H9 (cell line): ENCODE measurements around the gene MAST4. TPM values are rescaled to one million over a fixed set of nuclear protein-coding genes. Genes with fewer than 3 reads are reported as not detected.

Source experiments
- DNase-seq: peaks from one replicate; pipeline ENCODE4 v3.0.0-alpha.2; 2017
- H2AFZ ChIP-seq: one replicate; pipeline ENCODE4 v1.6.1; 2013; ENCODE audit warnings: mild to moderate bottlenecking, low read length, control low read depth, moderate library complexity
- H2AK5ac ChIP-seq: 2 replicates; pipeline ENCODE4 v1.6.1; 2013; ENCODE audit warnings: low read length, control low read depth, mixed read lengths; ENCODE audit not compliant: insufficient read length
- H2BK120ac ChIP-seq: one replicate; pipeline ENCODE4 v1.6.1; 2013; ENCODE audit warnings: low read depth, mild to moderate bottlenecking, low read length, control low read depth, inconsistent platforms; ENCODE audit not compliant: poor library complexity, severe bottlenecking
- H2BK12ac ChIP-seq: 2 replicates; pipeline ENCODE4 v1.6.1; 2013; ENCODE audit warnings: low read length, control low read depth, mixed read lengths, low read depth; ENCODE audit not compliant: insufficient read length
- H2BK15ac ChIP-seq: 2 replicates; pipeline ENCODE4 v1.6.1; 2013; ENCODE audit warnings: low read depth, low read length, control low read depth
- H2BK20ac ChIP-seq: one replicate; pipeline ENCODE4 v1.6.1; 2013; ENCODE audit warnings: low read depth, mild to moderate bottlenecking, low read length, control low read depth, inconsistent platforms; ENCODE audit not compliant: poor library complexity, severe bottlenecking
- H2BK5ac ChIP-seq: 2 replicates; pipeline ENCODE4 v1.6.1; 2013; ENCODE audit warnings: low read length, control low read depth, mixed read lengths; ENCODE audit not compliant: insufficient read length
- H3K14ac ChIP-seq: 2 replicates; pipeline ENCODE4 v1.6.1; 2013; ENCODE audit warnings: low read length, control low read depth; ENCODE audit not compliant: insufficient read depth
- H3K18ac ChIP-seq: 2 replicates; pipeline ENCODE4 v1.6.1; 2013; ENCODE audit warnings: low read depth, mild to moderate bottlenecking, mixed read lengths, low read length, control low read depth; ENCODE audit not compliant: insufficient read length
- H3K23ac ChIP-seq: 2 replicates; pipeline ENCODE4 v1.6.1; 2013; ENCODE audit warnings: low read length, control low read depth, mixed read lengths, low read depth; ENCODE audit not compliant: insufficient read length
- H3K23me2 ChIP-seq: 2 replicates; pipeline ENCODE4 v1.6.1; 2013; ENCODE audit warnings: low read depth, mild to moderate bottlenecking, mixed read lengths, low read length, control low read depth; ENCODE audit not compliant: insufficient read length, poor library complexity, severe bottlenecking
- H3K27ac ChIP-seq: 2 replicates; pipeline ENCODE4 v1.5.1; 2013; ENCODE audit warnings: low read length, control low read depth, mixed read lengths, low read depth; ENCODE audit not compliant: insufficient read length
- H3K27me3 ChIP-seq: 2 replicates; pipeline ENCODE4 v1.6.1; 2013; ENCODE audit warnings: low read length, control low read depth, inconsistent platforms; ENCODE audit not compliant: insufficient read depth
- H3K4ac ChIP-seq: 2 replicates; pipeline ENCODE4 v1.6.1; 2013; ENCODE audit warnings: low read depth, mild to moderate bottlenecking, control low read depth, inconsistent platforms, low read length, moderate library complexity
- H3K4me1 ChIP-seq: 2 replicates; pipeline ENCODE4 v1.6.1; 2013; ENCODE audit warnings: low read length, control low read depth, inconsistent platforms; ENCODE audit not compliant: insufficient read depth
- H3K4me2 ChIP-seq: 2 replicates; pipeline ENCODE4 v1.6.1; 2013; ENCODE audit warnings: low read length, control low read depth, mixed read lengths; ENCODE audit not compliant: insufficient read length, insufficient read depth
- H3K56ac ChIP-seq: 2 replicates; pipeline ENCODE4 v1.6.1; 2013; ENCODE audit warnings: low read depth, mild to moderate bottlenecking, mixed read lengths, low read length, control low read depth; ENCODE audit not compliant: insufficient read length
- H3K79me1 ChIP-seq: 2 replicates; pipeline ENCODE4 v1.6.1; 2013; ENCODE audit warnings: low read depth, mild to moderate bottlenecking, moderate library complexity, low read length, control low read depth, inconsistent platforms; ENCODE audit not compliant: insufficient read depth, poor library complexity, severe bottlenecking
- H3K79me2 ChIP-seq: 2 replicates; pipeline ENCODE4 v1.6.1; 2013; ENCODE audit warnings: low read length, control low read depth, inconsistent platforms; ENCODE audit not compliant: insufficient read depth
- H3K9ac ChIP-seq: 2 replicates; pipeline ENCODE4 v1.6.1; 2013; ENCODE audit warnings: low read length, control low read depth, mixed read lengths; ENCODE audit not compliant: insufficient read length; ENCODE audit errors: extremely low read depth
- H3K9me3 ChIP-seq: one replicate; pipeline ENCODE4 v1.6.1; 2013; ENCODE audit warnings: low read depth, low read length, inconsistent platforms; ENCODE audit not compliant: control insufficient read depth
- H3T11ph ChIP-seq: one replicate; pipeline ENCODE4 v1.6.1; 2013; ENCODE audit warnings: mild to moderate bottlenecking, low read length, control low read depth, inconsistent platforms
- H4K20me1 ChIP-seq: one replicate; pipeline ENCODE4 v1.6.1; 2013; ENCODE audit not compliant: control insufficient read depth, insufficient read length, insufficient read depth
- H4K5ac ChIP-seq: 2 replicates; pipeline ENCODE4 v1.6.1; 2013; ENCODE audit warnings: low read depth, mild to moderate bottlenecking, mixed read lengths, low read length, control low read depth; ENCODE audit not compliant: insufficient read length
- H4K8ac ChIP-seq: replicated peaks from 2 replicates; pipeline ENCODE4 v1.6.1; 2013; ENCODE audit warnings: low read length, control low read depth, mixed read lengths, low read depth; ENCODE audit not compliant: insufficient read length
- H4K91ac ChIP-seq: 2 replicates; pipeline ENCODE4 v1.6.1; 2013; ENCODE audit warnings: low read depth, mild to moderate bottlenecking, moderate library complexity, mixed read lengths, low read length, control low read depth; ENCODE audit not compliant: insufficient read length
- H3K27ac Mint-ChIP-seq, 3 experiments: 2 replicates in 2 of 3; 3 replicates in 1 of 3; pipeline ENCODE4 v1.8.0; 2020 to 2021; ENCODE audit warnings: mixed read lengths in 3 of 3, mild to moderate bottlenecking in 1 of 3, moderate library complexity in 1 of 3
- H3K27me3 Mint-ChIP-seq: 2 replicates; pipeline ENCODE4 v1.8.0; 2021; ENCODE audit warnings: low read depth, mild to moderate bottlenecking, moderate library complexity, mixed read lengths
- H3K36me3 Mint-ChIP-seq, 3 experiments: 2 replicates in 2 of 3; 3 replicates in 1 of 3; pipeline ENCODE4 v1.8.0; 2020 to 2021; ENCODE audit warnings: low read depth in 3 of 3, mixed read lengths in 3 of 3; ENCODE audit not compliant: insufficient read depth in 1 of 3
- H3K4me1 Mint-ChIP-seq, 2 experiments: 2 replicates each; pipeline ENCODE4 v1.8.0; 2020; ENCODE audit warnings: mixed read lengths in 2 of 2
- H3K4me3 Mint-ChIP-seq, 2 experiments: 2 replicates in 1 of 2; 3 replicates in 1 of 2; pipeline ENCODE4 v1.8.0; 2020 to 2021; ENCODE audit warnings: mild to moderate bottlenecking in 2 of 2, mixed read lengths in 2 of 2, moderate library complexity in 1 of 2
- H3K9me3 Mint-ChIP-seq, 2 experiments: 2 replicates in 1 of 2; 3 replicates in 1 of 2; pipeline ENCODE4 v1.8.0; 2020; ENCODE audit warnings: mild to moderate bottlenecking in 2 of 2, mixed read lengths in 2 of 2, moderate library complexity in 1 of 2
- CTCF ChIP-seq: fragments of 200-600 bp; sonication (generic); conservative IDR thresholded peaks from 3 replicates; pipeline ENCODE4 v1.8.0; 2021; ENCODE audit warnings: antibody characterized with exemption, mild to moderate bottlenecking
- WGBS: extraction: QIAGEN DNeasy Blood & Tissue Kit; methylation state at CpG from one replicate; pipeline ENCODE4 v1.1.7; 2013; ENCODE audit warnings: missing lambda C conversion rate, low lambda C conversion rate, mixed read lengths; ENCODE audit not compliant: insufficient read length; ENCODE audit errors: extremely low coverage; 5-methylcytosine and 5-hydroxymethylcytosine counted together
- total RNA-seq: library from RNA; stranded (reverse); gene quantifications from 2 replicates; pipeline ENCODE4 v1.2.1, GENCODE V29; 2021

Gene MAST4
- total RNA-seq, 1 experiment from 2014 or later: 3.7 TPM

GRCh38 chr5:66718374-66719002 is 122.3 kb downstream of the MAST4 start:
- Histone ChIP-seq H3K4me2 (no peak overlapping the region), H4K91ac (no peak overlapping the region), H2AFZ (no peak overlapping the region), H3K4me1 (peaks cover 3% of the 10 kb centered on the region; the same call in 1 of the 2 replicates), H4K5ac (no peak overlapping the region), H3K79me2 (no peaks in the 10 kb centered on the region), H3K14ac (no peak overlapping the region), H2AK5ac (no peak overlapping the region), H3K23me2 (no peaks in the 10 kb centered on the region), H3K79me1 (no peaks in the 10 kb centered on the region), H3K27me3 (no peaks in the 10 kb centered on the region), H2BK15ac (no peak overlapping the region), H3K27ac (no peak overlapping the region), H3T11ph (no peak overlapping the region), H3K23ac (no peak overlapping the region), H2BK12ac (no peak overlapping the region), H3K9me3 (no peaks in the 10 kb centered on the region), H3K4ac (no peak overlapping the region), H3K9ac (no peak overlapping the region), H2BK120ac (no peak overlapping the region), H4K8ac (no peak overlapping the region), H4K20me1 (no peaks in the 10 kb centered on the region), H2BK5ac (no peak overlapping the region), H3K56ac (no peak overlapping the region), H3K18ac (no peak overlapping the region), H2BK20ac (no peak overlapping the region)
- Mint-ChIP-seq H3K27ac (no peak overlapping the region), H3K36me3 (no peaks in the 10 kb centered on the region), H3K9me3 (no peaks in the 10 kb centered on the region), H3K4me1 (peaks cover 10 to 14% of the 10 kb centered on the region in 2 experiments), H3K27me3 (peaks cover 27% of the 10 kb centered on the region), H3K4me3 (no peak overlapping the region)
- TF ChIP-seq CTCF: no peak
- no CpG with 5 or more reads among the region's 7 CpGs for WGBS
- DNase-seq: no peak
